ENCODE data around the gene ITPKA. TPM values are rescaled to one million over a fixed set of nuclear protein-coding genes. Genes with fewer than 3 reads are reported as not detected.

The ITPKA gene
- total RNA-seq, 2 donors from 2014 or later, result 4.4 TPM; not detected in 1

GRCh38 chr15:41486286-41486685, 7.4 kb upstream of the ITPKA start:
- Histone ChIP-seq H3K9me3 (no peaks in the 10 kb centered on the region), H3K27me3 (replicated peaks; ENCODE audit: insufficient read depth) (no peaks in the 10 kb centered on the region), H3K36me3 (peaks cover 7% of the 10 kb centered on the region), H3K27ac (no peak overlapping the region), H3K4me3 (no peak overlapping the region), H3K4me1 (ENCODE audit: control insufficient read depth in 1 of 2, low read depth in 2 of 2) (no peaks in the 10 kb centered on the region)
- ATAC-seq (ENCODE audit: insufficient number of reproducible peaks, low FRiP score, low read depth) (no peak), DNase-seq (ENCODE audit: low spot score) (no peak)
- TF ChIP-seq CTCF (IDR thresholded peaks at IDR 0.05), result no peak

- no peak for TF ChIP-seq CTCF (IDR thresholded peaks at IDR 0.05)
- Histone ChIP-seq H3K27ac (no peak overlapping the region), H3K9me3 (no peaks in the 10 kb centered on the region), H3K27me3 (replicated peaks; ENCODE audit: insufficient read depth) (no peaks in the 10 kb centered on the region), H3K36me3 (no peaks in the 10 kb centered on the region), H3K4me1 (ENCODE audit: control insufficient read depth in 1 of 2, low read depth in 2 of 2) (peaks cover 6% of the 10 kb centered on the region in 2 donors), H3K4me3 (no peak overlapping the region)
- ATAC-seq (ENCODE audit: insufficient number of reproducible peaks, low FRiP score, low read depth) (no peak), DNase-seq (ENCODE audit: low spot score) (no peak)
Measured at GRCh38 chr15:41487381-41487780, 6.3 kb upstream of the ITPKA start.

GRCh38 chr15:41487802-41488201, 5.9 kb upstream of the ITPKA start:
- ATAC-seq (ENCODE audit: insufficient number of reproducible peaks, low FRiP score, low read depth) (no peak), DNase-seq (ENCODE audit: low spot score) (no peak)
- no peaks in the 10 kb centered on the region for H3K9me3 ChIP-seq
- H3K27me3 ChIP-seq (replicated peaks; ENCODE audit: insufficient read depth), result no peaks in the 10 kb centered on the region
- H3K4me1 ChIP-seq (ENCODE audit: control insufficient read depth in 1 of 2, low read depth in 2 of 2), result peaks cover 10% of the 10 kb centered on the region in 2 donors
- no peaks in the 10 kb centered on the region for H3K36me3 ChIP-seq
- H3K4me3 ChIP-seq, result no peak overlapping the region
- no peak overlapping the region for H3K27ac ChIP-seq
- no peak for TF ChIP-seq CTCF (IDR thresholded peaks at IDR 0.05)

GRCh38 chr15:41489641-41490040, 4.0 kb upstream of the ITPKA start:
- Histone ChIP-seq H3K4me3 (no peak overlapping the region), H3K27me3 (replicated peaks; ENCODE audit: insufficient read depth) (no peaks in the 10 kb centered on the region), H3K36me3 (no peaks in the 10 kb centered on the region), H3K27ac (no peak overlapping the region), H3K4me1 (ENCODE audit: control insufficient read depth in 1 of 2, low read depth in 2 of 2) (peaks cover 20 to 24% of the 10 kb centered on the region in 2 donors), H3K9me3 (no peaks in the 10 kb centered on the region)
- ATAC-seq (ENCODE audit: insufficient number of reproducible peaks, low FRiP score, low read depth), result no peak
- TF ChIP-seq CTCF (IDR thresholded peaks at IDR 0.05), result no peak
- DNase-seq (ENCODE audit: low spot score), result no peak

GRCh38 chr15:41490355-41490754, 3.3 kb upstream of the ITPKA start:
- DNase-seq (ENCODE audit: low spot score) (no peak), ATAC-seq (ENCODE audit: insufficient number of reproducible peaks, low FRiP score, low read depth) (no peak)
- Histone ChIP-seq H3K27me3 (replicated peaks; ENCODE audit: insufficient read depth) (peaks cover 6% of the 10 kb centered on the region), H3K4me3 (no peak overlapping the region), H3K9me3 (no peaks in the 10 kb centered on the region), H3K27ac (no peak overlapping the region), H3K36me3 (no peaks in the 10 kb centered on the region), H3K4me1 (ENCODE audit: control insufficient read depth in 1 of 2, low read depth in 2 of 2) (peaks cover 25 to 31% of the 10 kb centered on the region in 2 donors)
- TF ChIP-seq CTCF (IDR thresholded peaks at IDR 0.05), result no peak
